ENCODE results near the gene XRCC6. TPM values are rescaled to one million over a fixed set of nuclear protein-coding genes. Genes with fewer than 3 reads are reported as not detected.

The XRCC6 gene
- total and polyA plus RNA-seq, 10 donors, result 93.6 to 183 (median 152) TPM

- Histone ChIP-seq H3K27me3 (replicated peaks in 1 of 7) (no peaks in the 10 kb centered on the region), H3K36me3 (peaks cover 15 to 100% (median 94%) of the 10 kb centered on the region in 6 donors), H3K27ac (no peak overlapping the region), H3K4me1 (peaks cover 0 to 9% (median 0%) of the 10 kb centered on the region in 6 donors), H3K9me3 (no peaks in the 10 kb centered on the region), H3K4me3 (no peak overlapping the region)
- DNase-seq, result no peak
- WGBS, 5 donors, result 80 to 100% (median 95%) methylated on average over 1 of the region's 1 CpG
- intact Hi-C loops (cut with DNase I; ENCODE audit: low total_unique reads), result no loop called here
- TF ChIP-seq POLR2A (IDR thresholded peaks at IDR 0.05), result no peak
- no peak for TF ChIP-seq CTCF (IDR thresholded peaks at IDR 0.05 in 8 of 11, conservative IDR thresholded peaks at IDR 0.05 in 3 of 11)
- TF ChIP-seq POLR2AphosphoS5 (IDR thresholded peaks at IDR 0.05), result no peak
These were observed 29.1 kb downstream of the XRCC6 start for GRCh38 chr22:41650229-41650628.

- H3K4me3 ChIP-seq, result no peak overlapping the region
- H3K4me1 ChIP-seq, result peaks cover 0 to 9% (median 0%) of the 10 kb centered on the region in 6 donors
- peaks cover 19 to 100% (median 95%) of the 10 kb centered on the region in 6 donors for H3K36me3 ChIP-seq
- H3K9me3 ChIP-seq, result no peaks in the 10 kb centered on the region
- TF ChIP-seq POLR2A (IDR thresholded peaks at IDR 0.05) (no peak), CTCF (IDR thresholded peaks at IDR 0.05 in 8 of 11, conservative IDR thresholded peaks at IDR 0.05 in 3 of 11) (no peak), POLR2AphosphoS5 (IDR thresholded peaks at IDR 0.05) (no peak)
- H3K27ac ChIP-seq, result no peak overlapping the region
- 95 to 99% (median 97%) methylated on average over 11 of the region's 11 CpGs for WGBS, 5 donors
- H3K27me3 ChIP-seq (replicated peaks in 1 of 7), result no peaks in the 10 kb centered on the region
- DNase-seq, result no peak
- intact Hi-C loops (cut with DNase I; ENCODE audit: low total_unique reads), result no loop called here
These were observed 29.7 kb downstream of the XRCC6 start for GRCh38 chr22:41650821-41651220.

GRCh38 chr22:41654322-41654721 is 33.2 kb downstream of the XRCC6 start:
- Histone ChIP-seq H3K9me3 (no peaks in the 10 kb centered on the region), H3K27me3 (replicated peaks in 1 of 7) (no peaks in the 10 kb centered on the region), H3K27ac (no peak overlapping the region), H3K4me3 (no peak overlapping the region), H3K4me1 (peaks cover 0 to 4% (median 0%) of the 10 kb centered on the region in 6 donors), H3K36me3 (peaks cover 24 to 100% (median 100%) of the 10 kb centered on the region in 6 donors)
- intact Hi-C loops (cut with DNase I; ENCODE audit: low total_unique reads), result no loop called here
- WGBS, 5 donors, result 89 to 100% (median 96%) methylated on average over 3 of the region's 3 CpGs
- no peak for DNase-seq
- TF ChIP-seq POLR2A (IDR thresholded peaks at IDR 0.05) (no peak), POLR2AphosphoS5 (IDR thresholded peaks at IDR 0.05) (no peak), CTCF (IDR thresholded peaks at IDR 0.05 in 8 of 11, conservative IDR thresholded peaks at IDR 0.05 in 3 of 11) (no peak)

- DNase-seq, result no peak
- H3K27me3 ChIP-seq (replicated peaks in 1 of 7), result no peaks in the 10 kb centered on the region
- no peak for TF ChIP-seq CTCF (IDR thresholded peaks at IDR 0.05 in 8 of 11, conservative IDR thresholded peaks at IDR 0.05 in 3 of 11)
- TF ChIP-seq POLR2AphosphoS5 (IDR thresholded peaks at IDR 0.05), result no peak
- TF ChIP-seq POLR2A (IDR thresholded peaks at IDR 0.05), result no peak
- H3K4me1 ChIP-seq, result peaks cover 0 to 4% (median 0%) of the 10 kb centered on the region in 6 donors
- no peaks in the 10 kb centered on the region for H3K9me3 ChIP-seq
- no peak overlapping the region for H3K4me3 ChIP-seq
- no peak overlapping the region for H3K27ac ChIP-seq
- intact Hi-C loops (cut with DNase I; ENCODE audit: low total_unique reads), result no loop called here
- WGBS, 5 donors, result 81 to 95% (median 87%) methylated on average over 5 of the region's 5 CpGs
- H3K36me3 ChIP-seq, result peaks cover 20 to 100% (median 100%) of the 10 kb centered on the region in 6 donors
These were observed 35.5 kb downstream of the XRCC6 start for GRCh38 chr22:41656556-41656955.
